ENCODE measurements around the gene CORO1C.

CORO1C gene

DNA sequence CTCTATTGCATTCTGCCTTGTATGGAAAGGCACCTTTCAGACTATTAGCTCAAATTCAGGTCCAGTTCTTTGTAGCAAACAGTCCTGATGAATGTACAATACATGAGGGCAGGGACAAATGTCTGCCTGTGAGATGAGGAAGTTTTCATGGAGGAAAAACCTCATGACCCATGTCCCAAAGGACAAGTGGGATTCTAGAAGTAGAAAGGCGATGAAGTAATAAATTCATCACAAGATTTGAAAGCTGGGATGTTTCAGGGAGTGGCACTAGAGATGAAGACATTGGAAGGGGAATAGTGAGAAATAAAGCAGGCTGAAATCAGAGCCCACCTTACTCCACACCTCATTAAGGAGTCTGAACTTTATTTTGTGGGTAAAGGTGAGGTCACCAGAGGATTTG, 4.2 kb downstream of the CORO1C start:
- no peak for DNase-seq (ENCODE audit: low read depth, low spot score)

DNA sequence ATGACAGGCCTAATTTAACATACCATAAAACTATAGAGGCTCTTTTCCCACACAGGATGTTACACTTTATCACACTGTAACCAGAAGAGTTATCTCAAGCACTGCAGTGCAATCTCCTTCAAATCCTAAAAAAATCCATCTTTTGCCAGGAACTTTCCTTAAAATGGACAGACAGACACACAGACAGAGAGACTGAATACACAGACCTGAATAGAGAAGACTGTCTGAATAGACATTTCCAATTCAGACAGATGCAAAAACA, 6.5 kb downstream of the CORO1C start:
- no peak for DNase-seq (ENCODE audit: low read depth, low spot score)

DNA sequence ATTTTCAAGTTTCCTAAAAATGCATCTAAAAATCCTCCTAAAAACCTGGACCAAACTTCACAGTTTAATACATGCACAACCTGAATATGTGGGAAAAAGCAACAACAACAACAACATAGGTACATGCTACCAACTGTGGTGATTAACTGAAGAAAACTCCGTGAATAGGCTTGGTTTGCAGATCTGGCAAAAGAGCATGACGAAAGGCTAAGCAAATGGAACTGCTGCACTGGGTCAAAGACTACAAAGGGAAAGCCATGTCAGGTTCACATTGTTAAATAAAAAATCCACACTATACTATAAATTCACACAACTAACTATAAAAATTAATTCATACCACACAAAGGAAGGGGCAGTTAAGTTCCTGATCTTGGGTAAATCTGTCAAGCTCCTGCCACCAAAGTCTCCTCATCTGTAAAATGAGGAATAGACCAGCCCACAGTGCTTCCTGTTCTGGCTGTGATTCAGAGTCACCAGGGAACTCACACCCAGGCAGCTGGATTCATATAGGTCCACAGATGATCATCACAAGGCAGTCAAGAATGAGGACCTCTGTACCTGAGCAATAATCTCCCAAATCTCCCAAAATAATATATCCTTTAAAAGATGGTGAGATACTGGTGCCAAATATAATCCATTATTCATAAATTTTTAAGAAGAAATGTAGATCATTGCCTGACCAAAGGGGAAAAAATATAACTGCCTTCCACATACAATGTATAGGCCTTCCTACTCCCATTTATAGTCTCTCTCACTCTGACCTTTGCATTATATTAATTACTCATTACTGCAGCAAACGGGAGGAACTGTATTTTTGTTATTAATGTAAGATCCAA, 7.0 kb downstream of the CORO1C start:
- DNase-seq (ENCODE audit: low read depth, low spot score), result no peak

DNA sequence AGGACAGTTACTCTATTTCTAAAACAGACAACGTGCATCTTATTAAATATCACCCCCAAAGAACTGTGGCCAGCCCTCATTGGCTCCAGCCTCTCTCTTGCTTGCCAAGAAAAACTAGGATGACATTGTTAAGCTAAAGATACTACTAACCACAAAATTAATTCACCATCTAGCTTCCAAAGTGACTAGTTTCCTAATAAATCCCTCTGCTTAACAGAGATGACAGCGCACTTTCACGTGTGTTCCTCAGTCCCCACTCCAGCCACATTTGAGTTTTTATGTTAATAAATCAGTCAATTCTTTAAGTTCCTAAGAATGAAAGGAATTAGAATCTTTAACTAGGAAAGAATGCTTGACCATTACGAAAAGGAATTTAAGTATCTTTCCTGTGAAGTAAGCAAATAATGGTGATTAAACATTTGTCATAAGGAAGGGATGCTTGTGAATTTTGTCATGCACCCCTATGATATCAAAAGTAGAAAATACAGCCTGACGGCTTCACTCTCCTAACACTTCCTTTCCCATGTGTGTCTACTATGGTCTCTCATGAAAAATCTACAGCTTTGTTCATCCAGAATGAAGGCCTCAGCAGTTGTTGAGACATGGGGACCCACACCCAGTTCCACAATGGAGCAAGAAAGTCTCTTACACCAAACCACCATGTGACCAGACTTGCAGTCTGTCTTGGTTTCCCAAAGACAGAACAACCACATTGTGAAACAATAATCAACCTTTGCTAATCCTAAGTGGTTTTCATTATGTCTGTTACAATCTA, 8.1 kb downstream of the CORO1C start:
- no peak for DNase-seq (ENCODE audit: low read depth, low spot score)

DNA sequence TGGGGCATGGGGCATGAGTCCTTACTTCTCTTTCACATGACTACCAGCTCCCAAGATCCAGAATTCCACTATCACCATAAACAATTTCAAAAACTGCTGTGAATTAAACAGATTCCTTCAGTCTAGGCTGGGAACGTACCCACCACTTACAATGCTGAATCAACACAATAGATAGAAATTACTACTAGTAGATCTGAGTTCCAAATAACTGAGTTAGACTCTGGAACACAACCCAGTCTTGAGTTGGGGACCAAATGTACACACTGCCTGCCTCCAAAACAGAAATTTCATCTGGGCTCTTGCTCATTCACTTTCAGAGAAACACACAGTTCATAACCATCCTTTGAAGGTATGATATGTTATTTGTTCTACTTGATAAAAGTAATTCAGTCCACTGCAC, 8.9 kb downstream of the CORO1C start:
- no peak for DNase-seq (ENCODE audit: low read depth, low spot score)

DNA sequence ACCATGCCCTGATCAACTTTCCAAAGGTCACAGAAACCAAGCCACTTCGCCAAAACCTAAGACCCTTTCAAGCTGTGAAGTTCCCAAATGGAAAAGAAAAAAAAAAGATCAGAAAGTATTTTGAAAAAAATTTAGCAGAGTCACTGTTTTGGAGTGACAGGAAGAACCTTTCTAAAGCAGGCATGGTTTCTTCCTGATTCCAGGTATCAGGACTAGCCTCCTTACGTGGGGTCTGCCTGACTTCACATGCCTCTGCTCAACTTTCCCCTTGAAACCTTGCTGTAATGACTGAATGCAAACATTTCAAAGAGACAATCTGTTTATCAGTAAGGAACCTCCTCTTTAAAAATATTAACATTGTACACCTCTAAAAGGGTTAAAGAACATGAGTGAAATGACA, 9.5 kb downstream of the CORO1C start:
- DNase-seq (ENCODE audit: low read depth, low spot score), result no peak

DNA sequence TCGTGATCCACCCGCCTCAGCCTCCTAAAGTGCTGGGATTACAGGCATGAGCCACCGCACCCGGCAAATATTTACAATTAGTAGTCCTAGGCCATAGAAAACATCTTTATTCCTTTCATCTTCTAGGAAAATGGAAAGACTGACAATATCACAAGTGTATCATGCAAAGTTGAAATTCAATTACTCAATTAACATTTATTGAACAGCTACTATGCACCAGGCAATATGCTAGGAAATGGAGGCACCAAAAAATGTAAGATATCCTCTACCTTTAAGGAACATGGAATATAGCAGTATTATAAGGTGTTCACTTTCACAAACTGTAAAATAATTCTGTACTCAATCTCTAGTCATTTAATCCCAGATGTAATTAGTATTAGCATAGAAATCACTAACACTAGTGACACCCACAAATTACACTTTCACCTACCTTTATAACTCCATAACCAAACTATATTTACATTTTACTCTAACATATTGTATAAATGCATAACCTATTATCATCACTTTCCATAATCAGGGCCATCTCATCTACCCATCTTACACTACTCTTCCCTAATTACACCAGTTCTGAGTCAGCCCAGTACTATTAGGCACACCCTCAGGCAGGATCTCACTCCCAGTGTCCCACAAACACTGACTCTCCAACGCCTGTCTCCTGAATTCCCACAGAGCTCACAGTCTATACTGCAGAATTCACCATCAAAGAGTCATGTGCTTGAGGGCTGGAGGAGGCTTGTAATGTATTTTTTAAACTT, 10.4 kb downstream of the CORO1C start:
- no peak for DNase-seq (ENCODE audit: low read depth, low spot score)

DNA sequence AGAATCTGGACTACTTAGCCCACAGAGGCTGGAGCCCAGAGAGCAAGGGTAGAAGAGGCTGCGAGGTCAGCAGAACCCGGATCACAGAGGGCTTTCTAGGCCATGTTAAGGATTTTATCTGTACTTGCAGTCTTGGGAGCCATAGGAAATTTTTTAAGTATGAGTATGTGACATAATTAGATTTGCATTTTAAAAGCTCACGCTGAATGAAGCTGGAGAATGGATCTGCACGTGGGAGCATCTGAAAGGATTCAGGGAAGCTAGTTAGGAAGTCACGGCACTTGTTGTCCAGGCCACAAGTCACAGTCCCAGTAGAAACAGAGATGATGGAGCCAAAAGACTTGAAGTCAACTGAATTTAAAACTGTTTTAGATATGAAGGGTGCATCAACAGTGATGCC, 14.1 kb downstream of the CORO1C start:
- DNase-seq (ENCODE audit: low read depth, low spot score), result no peak

DNA sequence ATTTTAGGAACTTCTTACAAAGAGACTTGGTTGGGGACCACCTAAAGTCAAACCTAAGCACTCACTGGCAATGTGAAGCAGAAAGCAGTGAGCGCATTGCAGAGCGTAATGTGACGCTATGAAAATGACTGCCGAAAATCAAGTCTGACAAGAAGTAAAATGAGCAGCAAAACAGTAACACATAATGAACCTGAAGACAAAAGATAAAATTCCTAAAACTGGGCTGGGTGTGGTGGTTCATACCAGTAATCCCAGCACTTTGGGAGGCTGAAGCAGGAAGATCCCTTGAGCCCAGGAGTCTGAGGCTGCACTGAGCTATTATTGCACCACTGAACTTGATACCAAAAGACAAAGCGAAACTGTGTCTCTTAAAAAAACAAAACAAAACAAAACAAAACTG, 16.5 kb downstream of the CORO1C start:
- no peak for DNase-seq (ENCODE audit: low read depth, low spot score)

DNA sequence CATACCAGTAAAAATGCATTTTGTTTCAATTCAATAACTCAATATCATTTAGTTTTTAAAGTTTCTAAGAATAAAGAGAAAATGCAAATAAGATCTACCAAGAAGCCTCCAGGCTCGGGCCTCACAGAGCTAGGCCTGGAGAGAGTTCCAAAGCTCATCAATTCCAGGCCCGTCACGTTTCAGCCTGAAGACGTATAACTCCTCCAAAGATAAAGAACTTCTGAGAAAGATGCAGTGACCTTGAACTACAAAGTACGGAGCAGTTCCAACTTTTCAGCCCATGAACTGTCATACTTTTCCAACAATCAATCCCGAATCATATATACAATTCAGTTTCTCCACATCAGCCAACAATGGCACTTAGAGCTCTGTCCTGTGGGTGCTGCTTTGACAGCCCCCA, 17.8 kb downstream of the CORO1C start:
- no peak for DNase-seq (ENCODE audit: low read depth, low spot score)

DNA sequence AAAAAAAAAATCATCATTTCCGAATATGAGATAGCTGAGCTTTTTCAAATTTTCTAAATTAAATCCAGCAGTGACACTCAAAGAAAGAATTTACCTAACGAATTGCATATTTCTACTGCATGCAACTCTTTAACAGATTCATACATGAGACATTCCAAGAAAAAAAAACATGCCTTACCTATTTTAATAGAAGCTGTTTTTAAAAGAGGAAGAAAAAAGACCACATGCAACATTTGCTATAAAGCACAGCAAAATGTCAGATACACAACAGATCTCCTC, 18.5 kb downstream of the CORO1C start:
- DNase-seq (ENCODE audit: low read depth, low spot score), result no peak

DNA sequence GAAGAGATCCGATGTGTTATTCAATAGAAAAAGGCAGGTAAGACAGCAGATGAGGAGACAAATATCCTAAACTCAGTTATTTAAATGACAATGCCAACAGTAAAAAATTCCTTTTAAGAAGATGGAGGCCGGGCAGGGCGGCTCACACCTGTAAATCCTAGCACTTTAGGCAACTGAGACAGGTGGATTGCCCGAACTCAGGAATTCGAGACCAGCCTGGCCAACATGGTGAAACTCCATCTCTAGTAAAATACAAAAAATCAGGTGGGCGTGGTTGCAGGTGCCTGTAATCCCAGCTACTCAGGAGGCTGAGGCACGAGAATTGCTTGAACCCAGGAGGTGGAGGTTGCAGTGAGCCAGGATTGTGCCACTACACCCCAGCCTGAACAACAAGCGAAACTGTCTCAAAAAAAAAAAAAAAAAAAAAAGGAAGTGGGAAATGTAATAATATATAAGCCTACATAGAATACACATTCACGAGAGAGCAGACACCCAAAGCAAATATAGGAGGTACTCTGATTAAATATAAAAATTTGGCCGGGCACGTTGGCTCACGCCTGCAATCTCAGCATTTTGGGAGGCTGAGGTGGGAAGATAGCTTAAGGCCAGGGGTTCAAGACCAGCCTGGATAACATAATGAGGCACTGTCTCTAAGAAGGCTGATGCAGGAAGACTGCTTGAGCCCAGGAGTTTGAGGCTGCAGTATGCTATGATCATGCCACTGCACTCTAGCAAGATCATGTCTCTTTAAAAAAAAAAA, 19.0 kb downstream of the CORO1C start:
- no peak for DNase-seq (ENCODE audit: low read depth, low spot score)

DNA sequence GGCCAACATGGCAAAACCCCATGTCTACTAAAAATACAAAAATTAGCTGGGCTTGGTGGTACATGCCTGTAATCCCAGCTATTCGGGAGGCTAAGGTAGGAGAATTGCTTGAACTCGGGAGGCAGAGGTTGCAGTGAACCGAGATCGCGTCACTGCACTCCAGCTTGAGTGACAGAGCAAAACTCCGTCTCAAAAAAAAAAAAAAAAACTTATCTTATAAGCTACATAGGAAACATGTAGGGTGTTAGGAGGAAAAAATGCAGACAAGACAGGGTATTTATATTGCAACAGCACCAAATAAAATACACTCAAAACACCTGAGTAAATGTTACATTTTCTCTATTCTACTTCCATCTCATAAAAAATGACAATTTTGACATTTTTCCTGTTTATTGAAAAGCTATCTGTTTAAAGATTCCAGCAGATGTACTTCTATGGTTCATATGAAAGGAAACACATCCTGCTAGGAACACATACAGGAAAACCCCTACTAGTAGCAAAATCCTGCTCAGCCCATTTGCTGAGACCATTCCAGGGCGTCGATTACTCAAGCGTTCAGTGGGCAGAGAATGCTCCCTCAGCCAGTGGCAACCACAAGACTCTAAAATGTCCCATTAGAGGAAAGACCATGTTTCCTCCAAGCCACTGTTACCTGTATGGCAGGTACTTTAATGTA, 19.7 kb downstream of the CORO1C start:
- DNase-seq (ENCODE audit: low read depth, low spot score), result no peak

DNA sequence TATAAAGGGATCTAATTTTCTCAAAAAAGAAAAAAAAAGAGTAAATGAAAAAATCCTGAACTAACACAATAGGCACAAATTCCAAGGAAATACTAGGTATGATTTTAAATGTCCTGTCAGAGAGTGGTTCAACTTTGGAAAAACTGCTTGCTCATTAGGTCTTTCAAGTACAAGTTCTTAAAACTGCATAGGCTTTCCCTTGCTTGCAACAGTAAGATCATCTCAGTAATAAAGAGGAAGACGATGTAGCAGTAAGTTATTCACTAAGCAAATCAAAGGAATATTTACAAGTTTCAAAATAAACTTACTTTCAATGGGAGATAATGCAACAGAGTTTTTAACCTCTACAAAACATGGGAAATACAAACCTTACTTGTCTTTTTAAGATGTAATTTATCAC, 21.6 kb downstream of the CORO1C start:
- DNase-seq (ENCODE audit: low read depth, low spot score), result no peak

DNA sequence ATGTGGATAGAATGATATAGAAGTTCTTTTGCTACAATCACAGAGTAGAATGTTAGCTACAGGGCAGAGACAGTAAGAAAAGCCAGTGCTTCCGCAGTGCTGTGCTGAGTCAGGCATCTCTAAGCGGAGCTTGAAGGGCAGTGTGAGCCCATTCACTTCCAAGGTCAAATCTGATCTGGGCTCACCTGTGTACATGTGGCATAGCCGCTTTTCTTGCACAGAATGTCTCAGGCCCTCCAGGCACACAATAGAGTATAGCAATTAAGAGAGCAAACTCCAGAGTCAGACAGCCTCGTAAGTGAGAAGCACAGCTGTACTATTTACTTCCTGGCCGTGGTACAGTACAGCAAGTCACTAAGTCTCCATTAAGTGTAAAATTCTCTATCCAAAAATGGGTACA, 26.8 kb downstream of the CORO1C start:
- DNase-seq (ENCODE audit: low read depth, low spot score), result no peak

DNA sequence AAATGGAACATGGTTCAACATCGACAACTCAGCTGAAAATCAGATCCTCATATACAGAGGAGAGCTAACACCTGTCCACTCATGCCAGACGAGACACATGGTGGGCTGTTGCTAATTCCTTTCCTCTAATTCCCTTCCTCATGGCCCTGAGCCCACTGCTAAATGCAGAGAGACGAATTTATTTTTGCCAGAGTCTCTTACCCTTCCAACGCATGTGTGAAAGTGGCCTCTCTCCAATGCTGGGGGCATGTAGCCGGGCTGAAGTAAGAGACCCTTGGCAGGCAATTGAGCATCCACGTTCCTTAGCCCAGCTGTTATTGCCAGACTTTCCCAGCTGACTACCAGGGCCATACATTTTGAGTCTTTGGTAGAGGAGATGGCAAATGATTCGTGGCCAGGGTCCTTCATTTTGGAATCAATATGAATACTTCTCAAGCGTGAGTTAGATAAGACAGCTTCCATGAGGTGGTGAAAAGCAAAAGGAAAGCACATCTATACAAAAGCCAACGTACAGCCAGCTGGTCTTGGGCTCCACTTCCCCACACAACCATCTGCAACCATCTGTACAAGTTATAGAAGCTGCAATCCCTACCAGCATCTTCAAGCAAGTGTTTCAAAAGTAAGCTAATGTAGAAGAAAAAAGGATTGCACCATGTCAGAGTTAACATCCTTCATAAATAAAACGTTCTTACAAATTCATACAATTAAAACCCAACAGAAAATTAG, 28.6 kb downstream of the CORO1C start:
- DNase-seq (ENCODE audit: low read depth, low spot score), result no peak

DNA sequence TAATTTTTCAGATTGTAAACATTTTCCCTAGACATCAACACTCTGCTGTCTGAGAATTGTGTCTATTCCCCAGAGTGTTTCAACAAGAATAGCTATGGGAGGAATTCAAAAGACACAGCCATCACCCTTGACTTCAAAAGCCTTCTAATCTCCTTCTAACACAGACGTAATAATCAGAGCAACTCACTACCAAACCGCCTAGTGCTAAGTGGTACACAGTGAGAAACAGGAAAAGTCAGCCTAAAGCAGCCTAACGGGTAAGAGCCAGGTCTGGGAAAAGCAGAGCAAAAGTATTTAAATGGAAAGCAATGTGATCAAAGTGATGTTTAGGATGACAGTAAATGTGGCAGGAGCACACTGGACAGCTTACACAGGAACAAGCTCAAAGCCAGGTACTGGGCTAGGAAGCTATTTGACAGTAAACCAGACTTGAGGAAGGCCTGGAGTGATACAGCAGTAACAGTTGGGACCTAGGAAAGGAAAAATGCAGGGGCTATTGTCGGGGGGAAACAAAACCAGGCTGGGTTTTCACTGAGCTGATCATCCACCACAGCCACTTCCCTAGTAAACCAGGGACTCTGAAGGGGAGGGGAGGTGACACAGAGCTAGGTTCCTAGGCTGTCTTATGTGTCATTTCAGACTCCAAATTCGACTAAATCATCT, 29.4 kb downstream of the CORO1C start:
- DNase-seq (ENCODE audit: low read depth, low spot score), result no peak

DNA sequence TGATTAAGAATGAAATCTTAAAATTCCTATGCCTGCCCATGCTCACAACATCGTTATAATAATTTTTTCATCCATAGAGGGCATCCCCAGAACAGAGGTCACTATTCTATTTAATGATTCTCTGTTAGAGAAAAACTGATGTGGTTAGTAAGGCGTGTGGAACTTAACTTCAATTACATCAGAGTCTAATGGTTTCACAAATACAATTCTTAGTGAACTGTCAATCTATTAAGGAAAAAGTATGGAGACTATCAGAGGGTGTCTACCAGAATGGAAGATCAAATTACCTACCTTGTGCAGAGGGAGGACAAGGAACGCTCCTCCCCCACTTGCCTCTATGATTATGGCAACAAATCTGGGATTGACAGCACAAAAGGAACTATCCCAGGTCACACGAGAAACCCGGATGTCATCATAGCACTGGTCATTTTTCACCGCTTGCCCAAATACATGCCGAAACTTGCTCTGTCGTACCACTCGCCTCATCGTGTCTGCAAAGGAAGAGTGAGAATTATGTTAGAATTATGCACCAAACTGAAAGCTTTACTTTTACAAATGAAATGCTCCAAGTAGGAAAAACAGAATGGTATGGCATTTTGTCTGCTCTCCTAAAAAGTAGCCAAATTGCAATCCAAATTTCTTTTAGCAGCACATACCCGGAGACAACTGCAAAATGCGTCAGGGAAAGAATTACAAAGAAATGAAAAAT, 30.3 kb downstream of the CORO1C start:
- DNase-seq (ENCODE audit: low read depth, low spot score), result no peak

DNA sequence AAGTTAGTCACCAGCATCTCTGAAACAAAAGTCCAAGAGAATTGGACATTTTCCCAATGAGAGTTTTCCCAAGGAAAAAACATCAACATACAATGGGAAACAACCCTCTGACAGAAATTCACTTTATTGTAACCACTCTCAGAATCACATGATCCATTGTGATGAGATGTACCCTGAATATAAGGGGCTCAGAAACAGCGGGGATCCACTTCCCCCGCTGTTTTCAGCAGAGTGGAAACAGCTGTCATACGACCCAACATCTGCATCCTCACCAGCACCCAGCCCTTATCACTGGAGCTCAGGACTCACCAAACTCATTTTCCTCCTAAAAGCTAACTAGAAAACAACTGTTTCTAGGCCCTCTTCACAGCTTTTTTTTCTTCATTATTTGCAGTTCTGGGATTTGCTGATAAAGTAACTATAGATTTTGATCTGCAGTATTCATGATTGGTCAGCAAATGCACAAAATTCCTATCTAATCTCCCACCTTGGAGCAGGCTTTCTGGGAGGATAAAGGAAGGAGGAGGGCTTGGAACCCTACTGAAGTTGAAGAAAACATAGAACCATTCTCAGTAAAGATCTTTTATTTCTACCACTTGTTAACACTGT, 31.3 kb downstream of the CORO1C start:
- peak; percentile 65 for DNase-seq (ENCODE audit: low read depth, low spot score)

Measured in brain pericyte (primary cell).